H9 (cell line): Measurements from ENCODE around the gene ITPR3. TPM values are rescaled to one million over a fixed set of nuclear protein-coding genes. Genes with fewer than 3 reads are reported as not detected.

Source experiments
- DNase-seq: peaks from one replicate; pipeline ENCODE4 v3.0.0-alpha.2; 2017
- H2AFZ ChIP-seq: one replicate; pipeline ENCODE4 v1.6.1; 2013; ENCODE audit warnings: mild to moderate bottlenecking, low read length, control low read depth, moderate library complexity
- H2AK5ac ChIP-seq: 2 replicates; pipeline ENCODE4 v1.6.1; 2013; ENCODE audit warnings: low read length, control low read depth, mixed read lengths; ENCODE audit not compliant: insufficient read length
- H2BK120ac ChIP-seq: one replicate; pipeline ENCODE4 v1.6.1; 2013; ENCODE audit warnings: low read depth, mild to moderate bottlenecking, low read length, control low read depth, inconsistent platforms; ENCODE audit not compliant: poor library complexity, severe bottlenecking
- H2BK12ac ChIP-seq: 2 replicates; pipeline ENCODE4 v1.6.1; 2013; ENCODE audit warnings: low read length, control low read depth, mixed read lengths, low read depth; ENCODE audit not compliant: insufficient read length
- H2BK15ac ChIP-seq: 2 replicates; pipeline ENCODE4 v1.6.1; 2013; ENCODE audit warnings: low read depth, low read length, control low read depth
- H2BK20ac ChIP-seq: one replicate; pipeline ENCODE4 v1.6.1; 2013; ENCODE audit warnings: low read depth, mild to moderate bottlenecking, low read length, control low read depth, inconsistent platforms; ENCODE audit not compliant: poor library complexity, severe bottlenecking
- H2BK5ac ChIP-seq: 2 replicates; pipeline ENCODE4 v1.6.1; 2013; ENCODE audit warnings: low read length, control low read depth, mixed read lengths; ENCODE audit not compliant: insufficient read length
- H3K14ac ChIP-seq: 2 replicates; pipeline ENCODE4 v1.6.1; 2013; ENCODE audit warnings: low read length, control low read depth; ENCODE audit not compliant: insufficient read depth
- H3K18ac ChIP-seq: 2 replicates; pipeline ENCODE4 v1.6.1; 2013; ENCODE audit warnings: low read depth, mild to moderate bottlenecking, mixed read lengths, low read length, control low read depth; ENCODE audit not compliant: insufficient read length
- H3K23ac ChIP-seq: 2 replicates; pipeline ENCODE4 v1.6.1; 2013; ENCODE audit warnings: low read length, control low read depth, mixed read lengths, low read depth; ENCODE audit not compliant: insufficient read length
- H3K23me2 ChIP-seq: 2 replicates; pipeline ENCODE4 v1.6.1; 2013; ENCODE audit warnings: low read depth, mild to moderate bottlenecking, mixed read lengths, low read length, control low read depth; ENCODE audit not compliant: insufficient read length, poor library complexity, severe bottlenecking
- H3K27ac ChIP-seq: 2 replicates; pipeline ENCODE4 v1.5.1; 2013; ENCODE audit warnings: low read length, control low read depth, mixed read lengths, low read depth; ENCODE audit not compliant: insufficient read length
- H3K27me3 ChIP-seq: 2 replicates; pipeline ENCODE4 v1.6.1; 2013; ENCODE audit warnings: low read length, control low read depth, inconsistent platforms; ENCODE audit not compliant: insufficient read depth
- H3K4ac ChIP-seq: 2 replicates; pipeline ENCODE4 v1.6.1; 2013; ENCODE audit warnings: low read depth, mild to moderate bottlenecking, control low read depth, inconsistent platforms, low read length, moderate library complexity
- H3K4me1 ChIP-seq: 2 replicates; pipeline ENCODE4 v1.6.1; 2013; ENCODE audit warnings: low read length, control low read depth, inconsistent platforms; ENCODE audit not compliant: insufficient read depth
- H3K4me2 ChIP-seq: 2 replicates; pipeline ENCODE4 v1.6.1; 2013; ENCODE audit warnings: low read length, control low read depth, mixed read lengths; ENCODE audit not compliant: insufficient read length, insufficient read depth
- H3K56ac ChIP-seq: 2 replicates; pipeline ENCODE4 v1.6.1; 2013; ENCODE audit warnings: low read depth, mild to moderate bottlenecking, mixed read lengths, low read length, control low read depth; ENCODE audit not compliant: insufficient read length
- H3K79me1 ChIP-seq: 2 replicates; pipeline ENCODE4 v1.6.1; 2013; ENCODE audit warnings: low read depth, mild to moderate bottlenecking, moderate library complexity, low read length, control low read depth, inconsistent platforms; ENCODE audit not compliant: insufficient read depth, poor library complexity, severe bottlenecking
- H3K79me2 ChIP-seq: 2 replicates; pipeline ENCODE4 v1.6.1; 2013; ENCODE audit warnings: low read length, control low read depth, inconsistent platforms; ENCODE audit not compliant: insufficient read depth
- H3K9ac ChIP-seq: 2 replicates; pipeline ENCODE4 v1.6.1; 2013; ENCODE audit warnings: low read length, control low read depth, mixed read lengths; ENCODE audit not compliant: insufficient read length; ENCODE audit errors: extremely low read depth
- H3K9me3 ChIP-seq: one replicate; pipeline ENCODE4 v1.6.1; 2013; ENCODE audit warnings: low read depth, low read length, inconsistent platforms; ENCODE audit not compliant: control insufficient read depth
- H3T11ph ChIP-seq: one replicate; pipeline ENCODE4 v1.6.1; 2013; ENCODE audit warnings: mild to moderate bottlenecking, low read length, control low read depth, inconsistent platforms
- H4K20me1 ChIP-seq: one replicate; pipeline ENCODE4 v1.6.1; 2013; ENCODE audit not compliant: control insufficient read depth, insufficient read length, insufficient read depth
- H4K5ac ChIP-seq: 2 replicates; pipeline ENCODE4 v1.6.1; 2013; ENCODE audit warnings: low read depth, mild to moderate bottlenecking, mixed read lengths, low read length, control low read depth; ENCODE audit not compliant: insufficient read length
- H4K8ac ChIP-seq: replicated peaks from 2 replicates; pipeline ENCODE4 v1.6.1; 2013; ENCODE audit warnings: low read length, control low read depth, mixed read lengths, low read depth; ENCODE audit not compliant: insufficient read length
- H4K91ac ChIP-seq: 2 replicates; pipeline ENCODE4 v1.6.1; 2013; ENCODE audit warnings: low read depth, mild to moderate bottlenecking, moderate library complexity, mixed read lengths, low read length, control low read depth; ENCODE audit not compliant: insufficient read length
- H3K27ac Mint-ChIP-seq, 3 experiments: 2 replicates in 2 of 3; 3 replicates in 1 of 3; pipeline ENCODE4 v1.8.0; 2020 to 2021; ENCODE audit warnings: mixed read lengths in 3 of 3, mild to moderate bottlenecking in 1 of 3, moderate library complexity in 1 of 3
- H3K27me3 Mint-ChIP-seq: 2 replicates; pipeline ENCODE4 v1.8.0; 2021; ENCODE audit warnings: low read depth, mild to moderate bottlenecking, moderate library complexity, mixed read lengths
- H3K36me3 Mint-ChIP-seq, 3 experiments: 2 replicates in 2 of 3; 3 replicates in 1 of 3; pipeline ENCODE4 v1.8.0; 2020 to 2021; ENCODE audit warnings: low read depth in 3 of 3, mixed read lengths in 3 of 3; ENCODE audit not compliant: insufficient read depth in 1 of 3
- H3K4me1 Mint-ChIP-seq, 2 experiments: 2 replicates each; pipeline ENCODE4 v1.8.0; 2020; ENCODE audit warnings: mixed read lengths in 2 of 2
- H3K4me3 Mint-ChIP-seq, 2 experiments: 2 replicates in 1 of 2; 3 replicates in 1 of 2; pipeline ENCODE4 v1.8.0; 2020 to 2021; ENCODE audit warnings: mild to moderate bottlenecking in 2 of 2, mixed read lengths in 2 of 2, moderate library complexity in 1 of 2
- H3K9me3 Mint-ChIP-seq, 2 experiments: 2 replicates in 1 of 2; 3 replicates in 1 of 2; pipeline ENCODE4 v1.8.0; 2020; ENCODE audit warnings: mild to moderate bottlenecking in 2 of 2, mixed read lengths in 2 of 2, moderate library complexity in 1 of 2
- WGBS: extraction: QIAGEN DNeasy Blood & Tissue Kit; methylation state at CpG from one replicate; pipeline ENCODE4 v1.1.7; 2013; ENCODE audit warnings: missing lambda C conversion rate, low lambda C conversion rate, mixed read lengths; ENCODE audit not compliant: insufficient read length; ENCODE audit errors: extremely low coverage; 5-methylcytosine and 5-hydroxymethylcytosine counted together
- total RNA-seq: library from RNA; stranded (reverse); gene quantifications from 2 replicates; pipeline ENCODE4 v1.2.1, GENCODE V29; 2021
- TF ChIP-seq, protein P1 (sequence below): fragments of 200-600 bp; sonication (generic); conservative IDR thresholded peaks from 3 replicates; pipeline ENCODE4 v1.8.0; 2021; ENCODE audit warnings: antibody characterized with exemption, mild to moderate bottlenecking

ITPR3 gene
- total RNA-seq, 1 experiment from 2014 or later, result 40.3 TPM

- Mint-ChIP-seq H3K9me3 (no peaks in the 10 kb centered on the region), H3K27me3 (no peaks in the 10 kb centered on the region), H3K36me3 (peaks cover 16 to 38% (median 33%) of the 10 kb centered on the region in 3 experiments), H3K4me1 (peaks cover 10 to 19% of the 10 kb centered on the region in 2 experiments), H3K27ac (no peak overlapping the region; a peak in 1 of 7 replicates), H3K4me3 (no peak overlapping the region)
- Histone ChIP-seq H3K56ac (no peak overlapping the region), H3K14ac (no peak overlapping the region), H3K79me2 (no peaks in the 10 kb centered on the region; the same call in 1 of the 2 replicates), H2BK12ac (no peak overlapping the region), H3K79me1 (peaks cover 4% of the 10 kb centered on the region), H3K4me1 (no peaks in the 10 kb centered on the region), H2BK120ac (no peak overlapping the region), H2AK5ac (no peak overlapping the region), H3K27me3 (no peaks in the 10 kb centered on the region), H4K20me1 (no peaks in the 10 kb centered on the region), H3K9me3 (no peaks in the 10 kb centered on the region), H4K8ac (no peak overlapping the region), H3K23me2 (peaks cover 5% of the 10 kb centered on the region), H3K27ac (no peak overlapping the region), H3K9ac (no peak overlapping the region), H3K4me2 (no peak overlapping the region), H4K5ac (no peak overlapping the region), H3T11ph (no peak overlapping the region), H2BK15ac (no peak overlapping the region), H2BK5ac (no peak overlapping the region), H4K91ac (no peak overlapping the region), H3K4ac (no peak overlapping the region), H2AFZ (no peak overlapping the region), H3K18ac (no peak overlapping the region), H3K23ac (no peak overlapping the region), H2BK20ac (no peak overlapping the region)
- no peak for DNase-seq
- TF ChIP-seq, protein P1, sequence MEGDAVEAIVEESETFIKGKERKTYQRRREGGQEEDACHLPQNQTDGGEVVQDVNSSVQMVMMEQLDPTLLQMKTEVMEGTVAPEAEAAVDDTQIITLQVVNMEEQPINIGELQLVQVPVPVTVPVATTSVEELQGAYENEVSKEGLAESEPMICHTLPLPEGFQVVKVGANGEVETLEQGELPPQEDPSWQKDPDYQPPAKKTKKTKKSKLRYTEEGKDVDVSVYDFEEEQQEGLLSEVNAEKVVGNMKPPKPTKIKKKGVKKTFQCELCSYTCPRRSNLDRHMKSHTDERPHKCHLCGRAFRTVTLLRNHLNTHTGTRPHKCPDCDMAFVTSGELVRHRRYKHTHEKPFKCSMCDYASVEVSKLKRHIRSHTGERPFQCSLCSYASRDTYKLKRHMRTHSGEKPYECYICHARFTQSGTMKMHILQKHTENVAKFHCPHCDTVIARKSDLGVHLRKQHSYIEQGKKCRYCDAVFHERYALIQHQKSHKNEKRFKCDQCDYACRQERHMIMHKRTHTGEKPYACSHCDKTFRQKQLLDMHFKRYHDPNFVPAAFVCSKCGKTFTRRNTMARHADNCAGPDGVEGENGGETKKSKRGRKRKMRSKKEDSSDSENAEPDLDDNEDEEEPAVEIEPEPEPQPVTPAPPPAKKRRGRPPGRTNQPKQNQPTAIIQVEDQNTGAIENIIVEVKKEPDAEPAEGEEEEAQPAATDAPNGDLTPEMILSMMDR, result no peak
- no CpG with 5 or more reads among the region's 11 CpGs for WGBS
These were observed 44.5 kb upstream of the ITPR3 start for GRCh38 chr6:33576668-33577067.
